HCT116 (cell line): ENCODE measurements around the gene VWA5A. TPM values are rescaled to one million over a fixed set of nuclear protein-coding genes. Genes with fewer than 3 reads are reported as not detected.

Experiments used
- ATAC-seq: fragments of 200-7000 bp; cut with Tn5 transposase; 2 replicates; pipeline ENCODE4 v1.9.1; 2020; ENCODE audit warnings: mild to moderate bottlenecking, moderate library complexity
- BruUV-seq: library from RNA; stranded (reverse); fragments of 400-500 nt; replicated peaks from 2 replicates; lab custom pipeline; 2021; lab: Mats Ljungman, UMichigan
- CTCF ChIA-PET: fragments of 300-600 bp; sonication (Branson Sonifier 250); formaldehyde crosslinking; loops from one replicate; lab custom pipeline; 2021; ENCODE audit warnings: antibody characterized with exemption; lab: Charles Lee
- POLR2A ChIA-PET: fragments of 300-600, 350-600 bp; sonication (Branson Sonifier 250); formaldehyde crosslinking; loops from one replicate; lab custom pipeline; 2021; ENCODE audit warnings: antibody characterized with exemption; lab: Charles Lee
- RAD21 ChIA-PET, 2 experiments: fragments of 300-600 bp; sonication (Branson Sonifier 250); formaldehyde crosslinking; loops; one replicate each; lab custom pipeline; 2023; ENCODE audit warnings: low total read pairs in 2 of 2; ENCODE audit not compliant: uncharacterized antibody in 2 of 2, unreplicated experiment in 2 of 2, low non-redundant PET in 1 of 2; lab: Charles Lee
- DNase-seq: peaks from one replicate; pipeline ENCODE4 v3.0.0-alpha.2; 2010; ENCODE audit warnings: low read depth, low spot score
- H2AFZ ChIP-seq: fragments of 200-600 bp; shearing (Covaris generic), sonication (generic); 2 replicates; pipeline ENCODE4 v1.6.1; 2017; ENCODE audit warnings: low read depth, mixed run types, mixed read lengths, antibody characterized with exemption, low read length; ENCODE audit not compliant: poor library complexity, severe bottlenecking
- H3K27ac ChIP-seq: 2 replicates; pipeline ENCODE4 v1.5.1; 2012; ENCODE audit warnings: low read depth, low read length
- H3K27me3 ChIP-seq: fragments of 200-600 bp; sonication (generic); 2 replicates; pipeline ENCODE4 v1.6.1; 2016; ENCODE audit warnings: mixed run types, low read length, mixed read lengths; ENCODE audit not compliant: insufficient read depth
- H3K36me3 ChIP-seq, 2 experiments: fragments of 200-500 bp in 1 of 2; fragments of 200-600 bp in 1 of 2; sonication (Bioruptor generic) in 1 of 2; sonication (generic) in 1 of 2; 2 replicates each; pipeline versions ENCODE4 v1.5.1 to v1.6.1; 2014 to 2016; ENCODE audit warnings: low read length in 2 of 2, inconsistent platforms in 1 of 2, mixed read lengths in 1 of 2, mixed run types in 1 of 2; ENCODE audit not compliant: insufficient read depth in 2 of 2, control insufficient read depth in 1 of 2
- H3K4me1 ChIP-seq, 2 experiments: fragments of 200-600 bp in 1 of 2; sonication (generic) in 1 of 2; 2 replicates each; pipeline versions ENCODE4 v1.5.1 to v1.6.1; 2012 to 2017; ENCODE audit warnings: low read length in 2 of 2, inconsistent platforms in 1 of 2, mild to moderate bottlenecking in 1 of 2, mixed read lengths in 1 of 2, mixed run types in 1 of 2, moderate library complexity in 1 of 2; ENCODE audit not compliant: insufficient read depth in 2 of 2, control insufficient read depth in 1 of 2
- H3K4me2 ChIP-seq: fragments of 200-600 bp; sonication (generic); 2 replicates; pipeline ENCODE4 v1.6.1; 2017; ENCODE audit warnings: mixed run types, low read length, mixed read lengths
- H3K4me3 ChIP-seq, 2 experiments: fragments of 200-600 bp in 1 of 2; sonication (generic) in 1 of 2; replicated peaks in 1 of 2; 2 replicates each; pipeline ENCODE4 v1.5.1; 2011 to 2016; ENCODE audit warnings: low read length in 2 of 2, control low read depth in 1 of 2, low read depth in 1 of 2, mild to moderate bottlenecking in 1 of 2, mixed read lengths in 1 of 2, mixed run types in 1 of 2
- H3K79me2 ChIP-seq: fragments of 200-600 bp; sonication (generic); 2 replicates; pipeline ENCODE4 v1.6.1; 2017; ENCODE audit warnings: mild to moderate bottlenecking, mixed run types, low read length, moderate library complexity, mixed read lengths; ENCODE audit not compliant: insufficient read depth
- H3K9ac ChIP-seq: fragments of 200-600 bp; sonication (generic); 2 replicates; pipeline ENCODE4 v1.6.1; 2016; ENCODE audit warnings: low read length, mixed read lengths
- H3K9me2 ChIP-seq: fragments of 200-600 bp; sonication (generic), shearing (Covaris generic); 2 replicates; pipeline ENCODE4 v1.6.1; 2017; ENCODE audit warnings: mixed run types, mild to moderate bottlenecking, moderate library complexity; ENCODE audit not compliant: insufficient read depth
- H3K9me3 ChIP-seq, 2 experiments: fragments of 200-500 bp in 1 of 2; fragments of 200-600 bp in 1 of 2; sonication (Bioruptor generic) in 1 of 2; sonication (generic) in 1 of 2; 2 replicates each; pipeline ENCODE4 v1.6.1; 2014 to 2017; ENCODE audit warnings: low read length in 2 of 2, mixed read lengths in 2 of 2, inconsistent platforms in 1 of 2, low read depth in 1 of 2, mild to moderate bottlenecking in 1 of 2, mixed run types in 1 of 2, moderate library complexity in 1 of 2; ENCODE audit not compliant: control insufficient read depth in 1 of 2, insufficient read depth in 1 of 2
- H4K20me1 ChIP-seq: fragments of 200-600 bp; sonication (generic), shearing (Covaris generic); 2 replicates; pipeline ENCODE4 v1.6.1; 2017; ENCODE audit warnings: mixed run types, mild to moderate bottlenecking, moderate library complexity; ENCODE audit not compliant: insufficient read depth
- ATF3 ChIP-seq: IDR thresholded peaks from 2 replicates; pipeline ENCODE4 v1.6.1; 2012
- CBX3 ChIP-seq: IDR thresholded peaks from 2 replicates; pipeline ENCODE4 v1.6.1; 2012; ENCODE audit warnings: low read depth
- CEBPB ChIP-seq: IDR thresholded peaks from 2 replicates; pipeline ENCODE4 v1.6.1; 2012; ENCODE audit warnings: low read depth
- EGR1 ChIP-seq: IDR thresholded peaks from 2 replicates; pipeline ENCODE4 v1.6.1; 2012; ENCODE audit warnings: low read depth
- EZH2 ChIP-seq: fragments of 200-600 bp; sonication (generic); IDR thresholded peaks from 2 replicates; pipeline ENCODE4 v1.6.1; 2017; ENCODE audit warnings: antibody characterized with exemption, mixed run types
- EZH2phosphoT487 ChIP-seq: fragments of 200-600 bp; IDR thresholded peaks from 2 replicates; pipeline ENCODE4 v1.6.1; 2018; ENCODE audit warnings: antibody characterized with exemption, borderline replicate concordance
- FOSL1 ChIP-seq: IDR thresholded peaks from 2 replicates; pipeline ENCODE4 v1.6.1; 2012; ENCODE audit warnings: low read depth
- JUND ChIP-seq: IDR thresholded peaks from 2 replicates; pipeline ENCODE4 v1.6.1; 2012
- POLR2A ChIP-seq: IDR thresholded peaks from 2 replicates; pipeline ENCODE4 v1.7.0; 2011; ENCODE audit warnings: borderline replicate concordance; ENCODE audit not compliant: insufficient read depth, insufficient read length; ENCODE audit errors: extremely low read depth
- POLR2AphosphoS5 ChIP-seq: IDR thresholded peaks from 2 replicates; pipeline ENCODE4 v1.6.1; 2011; ENCODE audit warnings: mild to moderate bottlenecking, low read depth, low read length, moderate library complexity
- RAD21 ChIP-seq: IDR thresholded peaks from 2 replicates; pipeline ENCODE4 v1.6.1; 2012; ENCODE audit warnings: low read depth, mild to moderate bottlenecking
- SIN3A ChIP-seq: IDR thresholded peaks from 2 replicates; pipeline ENCODE4 v1.6.1; 2012; ENCODE audit warnings: low read depth
- SP1 ChIP-seq: IDR thresholded peaks from 2 replicates; pipeline ENCODE4 v1.6.1; 2012; ENCODE audit warnings: low read depth
- SRF ChIP-seq: IDR thresholded peaks from 2 replicates; pipeline ENCODE4 v1.6.1; 2012; ENCODE audit warnings: low read depth
- TCF7L2 ChIP-seq: IDR thresholded peaks from 2 replicates; pipeline ENCODE4 v1.7.0; 2011; ENCODE audit warnings: borderline replicate concordance, inconsistent platforms; ENCODE audit not compliant: insufficient read depth, insufficient read length; ENCODE audit errors: extremely low read depth
- YY1 ChIP-seq: IDR thresholded peaks from 2 replicates; pipeline ENCODE4 v1.6.1; 2011; ENCODE audit warnings: low read length, low read depth, moderate library complexity, mild to moderate bottlenecking; ENCODE audit not compliant: insufficient replicate concordance; ENCODE audit errors: extremely low read depth
- ZFX ChIP-seq: fragments of 450-650 bp; IDR thresholded peaks from 2 replicates; pipeline ENCODE4 v1.6.1; 2017
- ZNF274 ChIP-seq: fragments of 200-500 bp; sonication (Bioruptor generic); IDR thresholded peaks from 2 replicates; pipeline ENCODE4 v1.6.1; 2014; ENCODE audit warnings: mild to moderate bottlenecking, low read depth, low read length, inconsistent platforms
- intact Hi-C: fragments of 100-400 bp; cut with micrococcal nuclease; formaldehyde crosslinking; loops from 2 replicates; pipeline ENCODE4 v1.10.0; 2022
- total RNA-seq: library from RNA; stranded (reverse); gene quantifications from one replicate; pipeline ENCODE4 v1.2.1, GENCODE V29; 2021; ENCODE audit not compliant: unreplicated experiment
- TF ChIP-seq, protein P1 (sequence below): IDR thresholded peaks from 2 replicates; pipeline ENCODE4 v1.6.1; 2011; ENCODE audit warnings: mild to moderate bottlenecking, low read length, moderate library complexity; ENCODE audit not compliant: insufficient replicate concordance; ENCODE audit errors: extremely low read depth
- TF ChIP-seq, protein P2 (sequence below), 3 experiments: fragments of 200-600 bp in 1 of 3; sonication (generic) in 1 of 3; IDR thresholded peaks in 2 of 3; conservative IDR thresholded peaks in 1 of 3; 2 replicates each; pipeline ENCODE4 v1.5.1; 2012 to 2017; ENCODE audit warnings: low read depth in 2 of 3, low read length in 2 of 3, antibody characterized with exemption in 1 of 3, borderline replicate concordance in 1 of 3, control low read depth in 1 of 3, mild to moderate bottlenecking in 1 of 3, mixed read lengths in 1 of 3, mixed run types in 1 of 3, moderate library complexity in 1 of 3; ENCODE audit not compliant: insufficient read depth in 1 of 3

Gene VWA5A
- total RNA-seq, 1 experiment from 2014 or later, result 5.0 TPM

DNA sequence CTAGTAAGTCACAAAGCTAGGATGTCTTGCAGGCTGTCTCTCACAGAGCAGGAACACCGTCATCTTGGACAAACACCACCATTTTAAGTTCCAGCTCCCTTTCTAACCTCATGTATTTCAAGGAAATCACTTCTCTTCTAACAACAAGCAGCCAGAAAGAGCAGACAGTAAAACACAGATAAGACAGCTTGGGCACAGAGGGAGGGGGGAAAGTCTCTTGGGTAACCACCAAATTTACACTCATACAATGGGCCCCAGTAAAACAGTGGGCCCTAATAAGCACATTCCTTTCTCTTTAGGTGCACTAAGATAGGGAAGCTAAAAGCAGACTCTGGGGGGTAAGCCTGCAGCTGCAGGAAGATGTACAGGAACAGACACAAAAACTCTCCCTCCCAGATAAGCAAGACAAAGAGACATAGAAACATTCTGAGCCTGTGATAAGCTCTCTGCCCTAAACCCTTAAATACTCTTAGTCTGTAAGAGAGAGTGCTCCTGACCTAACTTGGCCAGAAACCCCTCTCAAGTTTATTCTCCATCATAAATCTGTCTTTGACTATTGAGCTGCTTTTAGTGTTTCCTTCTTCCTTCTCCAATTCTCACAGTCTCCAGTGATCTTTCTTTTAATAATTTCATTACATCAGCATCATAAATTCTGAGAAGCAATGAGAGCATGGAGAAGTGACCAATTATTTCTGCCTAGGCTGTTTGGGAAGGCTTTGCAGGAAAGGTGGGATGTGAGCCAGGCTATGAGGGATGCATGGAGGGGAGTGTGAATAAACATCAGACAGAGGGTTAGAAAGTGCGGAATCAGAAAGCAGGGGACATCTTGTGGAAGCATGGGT is 75.3 kb downstream of the VWA5A start:
- Histone ChIP-seq H4K20me1 (no peaks in the 10 kb centered on the region), H3K4me1 (no peaks in the 10 kb centered on the region), H3K79me2 (no peaks in the 10 kb centered on the region), H3K9me2 (no peaks in the 10 kb centered on the region), H3K27ac (no peak overlapping the region), H3K27me3 (peaks cover 50% of the 10 kb centered on the region), H3K4me2 (no peak overlapping the region), H2AFZ (no peak overlapping the region), H3K9me3 (no peaks in the 10 kb centered on the region), H3K4me3 (no peak overlapping the region), H3K36me3 (no peaks in the 10 kb centered on the region), H3K9ac (no peak overlapping the region)
- intact Hi-C loops, result no loop called here
- ChIA-PET RAD21 (no interaction called here), CTCF (no interaction called here), POLR2A (no interaction called here)
- no TSS peak for BruUV-seq
- no peak for ATAC-seq
- no peak for DNase-seq
- TF ChIP-seq ZFX, result no peak
- TF ChIP-seq ATF3, result no peak
- no peak for TF ChIP-seq EZH2phosphoT487
- TF ChIP-seq EZH2, result no peak
- TF ChIP-seq POLR2AphosphoS5, result no peak
- no peak for TF ChIP-seq SRF
- TF ChIP-seq ZNF274, result no peak
- TF ChIP-seq FOSL1, result no peak
- no peak for TF ChIP-seq RAD21
- no peak for TF ChIP-seq YY1
- no peak for TF ChIP-seq POLR2A
- TF ChIP-seq JUND, result no peak
- no peak for TF ChIP-seq CEBPB
- TF ChIP-seq, protein P1, sequence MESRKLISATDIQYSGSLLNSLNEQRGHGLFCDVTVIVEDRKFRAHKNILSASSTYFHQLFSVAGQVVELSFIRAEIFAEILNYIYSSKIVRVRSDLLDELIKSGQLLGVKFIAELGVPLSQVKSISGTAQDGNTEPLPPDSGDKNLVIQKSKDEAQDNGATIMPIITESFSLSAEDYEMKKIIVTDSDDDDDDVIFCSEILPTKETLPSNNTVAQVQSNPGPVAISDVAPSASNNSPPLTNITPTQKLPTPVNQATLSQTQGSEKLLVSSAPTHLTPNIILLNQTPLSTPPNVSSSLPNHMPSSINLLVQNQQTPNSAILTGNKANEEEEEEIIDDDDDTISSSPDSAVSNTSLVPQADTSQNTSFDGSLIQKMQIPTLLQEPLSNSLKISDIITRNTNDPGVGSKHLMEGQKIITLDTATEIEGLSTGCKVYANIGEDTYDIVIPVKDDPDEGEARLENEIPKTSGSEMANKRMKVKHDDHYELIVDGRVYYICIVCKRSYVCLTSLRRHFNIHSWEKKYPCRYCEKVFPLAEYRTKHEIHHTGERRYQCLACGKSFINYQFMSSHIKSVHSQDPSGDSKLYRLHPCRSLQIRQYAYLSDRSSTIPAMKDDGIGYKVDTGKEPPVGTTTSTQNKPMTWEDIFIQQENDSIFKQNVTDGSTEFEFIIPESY, result no peak
- no peak for TF ChIP-seq CBX3
- TF ChIP-seq TCF7L2, result no peak
- TF ChIP-seq, protein P2, sequence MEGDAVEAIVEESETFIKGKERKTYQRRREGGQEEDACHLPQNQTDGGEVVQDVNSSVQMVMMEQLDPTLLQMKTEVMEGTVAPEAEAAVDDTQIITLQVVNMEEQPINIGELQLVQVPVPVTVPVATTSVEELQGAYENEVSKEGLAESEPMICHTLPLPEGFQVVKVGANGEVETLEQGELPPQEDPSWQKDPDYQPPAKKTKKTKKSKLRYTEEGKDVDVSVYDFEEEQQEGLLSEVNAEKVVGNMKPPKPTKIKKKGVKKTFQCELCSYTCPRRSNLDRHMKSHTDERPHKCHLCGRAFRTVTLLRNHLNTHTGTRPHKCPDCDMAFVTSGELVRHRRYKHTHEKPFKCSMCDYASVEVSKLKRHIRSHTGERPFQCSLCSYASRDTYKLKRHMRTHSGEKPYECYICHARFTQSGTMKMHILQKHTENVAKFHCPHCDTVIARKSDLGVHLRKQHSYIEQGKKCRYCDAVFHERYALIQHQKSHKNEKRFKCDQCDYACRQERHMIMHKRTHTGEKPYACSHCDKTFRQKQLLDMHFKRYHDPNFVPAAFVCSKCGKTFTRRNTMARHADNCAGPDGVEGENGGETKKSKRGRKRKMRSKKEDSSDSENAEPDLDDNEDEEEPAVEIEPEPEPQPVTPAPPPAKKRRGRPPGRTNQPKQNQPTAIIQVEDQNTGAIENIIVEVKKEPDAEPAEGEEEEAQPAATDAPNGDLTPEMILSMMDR (IDR thresholded peaks at IDR 0.05 in 2 of 3, conservative IDR thresholded peaks at IDR 0.05 in 1 of 3; ENCODE audit: borderline replicate concordance in 1 of 3, insufficient read depth in 1 of 3, low read depth in 2 of 3, low read length in 2 of 3), result no peak
- no peak for TF ChIP-seq SIN3A
- no peak for TF ChIP-seq EGR1
- no peak for TF ChIP-seq SP1
